Neural progenitor cell (in vitro differentiated cells): ENCODE results near the gene SNRNP70. TPM values are rescaled to one million over a fixed set of nuclear protein-coding genes. Genes with fewer than 3 reads are reported as not detected.

Source experiments
- DNase-seq: peaks from one replicate; pipeline ENCODE4 v3.0.0-alpha.2; 2016; ENCODE audit warnings: low spot score
- H2AFZ ChIP-seq: fragments of 200-600 bp; sonication (generic); replicated peaks from 2 replicates; pipeline ENCODE4 v1.6.1; 2016; ENCODE audit warnings: antibody characterized with exemption
- H3F3A ChIP-seq: fragments of 200-600 bp; sonication (generic); 2 replicates; pipeline ENCODE4 v1.6.1; 2016; ENCODE audit warnings: antibody characterized with exemption, low read depth
- H3K27ac ChIP-seq: fragments of 200-600 bp; sonication (generic); 2 replicates; pipeline ENCODE4 v1.5.1; 2016; ENCODE audit warnings: mild to moderate bottlenecking
- H3K27me3 ChIP-seq: fragments of 200-600 bp; sonication (generic); 2 replicates; pipeline ENCODE4 v1.6.1; 2016; ENCODE audit warnings: mild to moderate bottlenecking, moderate library complexity
- H3K36me3 ChIP-seq: fragments of 200-600 bp; sonication (generic); 2 replicates; pipeline ENCODE4 v1.5.1; 2016
- H3K4me1 ChIP-seq: fragments of 200-600 bp; sonication (generic); 2 replicates; pipeline ENCODE4 v1.6.1; 2016; ENCODE audit warnings: mixed run types
- H3K4me2 ChIP-seq: fragments of 200-600 bp; sonication (generic); 2 replicates; pipeline ENCODE4 v1.6.1; 2016
- H3K4me3 ChIP-seq: fragments of 200-600 bp; sonication (generic); 2 replicates; pipeline ENCODE4 v1.5.1; 2016
- H3K79me2 ChIP-seq: fragments of 200-600 bp; sonication (generic); 2 replicates; pipeline ENCODE4 v1.6.1; 2016; ENCODE audit warnings: low read depth
- H3K9ac ChIP-seq: fragments of 200-600 bp; sonication (generic); 2 replicates; pipeline ENCODE4 v1.6.1; 2016
- H3K9me3 ChIP-seq: fragments of 200-600 bp; sonication (generic); 2 replicates; pipeline ENCODE4 v1.5.1; 2016; ENCODE audit warnings: low read depth
- H4K20me1 ChIP-seq: fragments of 200-600 bp; sonication (generic); 2 replicates; pipeline ENCODE4 v1.6.1; 2016; ENCODE audit warnings: low read depth
- H3K27ac Mint-ChIP-seq: 3 replicates; pipeline ENCODE4 v1.8.0; 2021; ENCODE audit warnings: mixed read lengths
- H3K27me3 Mint-ChIP-seq: 2 replicates; pipeline ENCODE4 v1.8.0; 2022; ENCODE audit warnings: low read depth, mild to moderate bottlenecking, inconsistent platforms, moderate library complexity, mixed read lengths; ENCODE audit not compliant: insufficient read depth
- H3K36me3 Mint-ChIP-seq: 3 replicates; pipeline ENCODE4 v1.8.0; 2021; ENCODE audit warnings: mixed read lengths
- H3K4me1 Mint-ChIP-seq: 3 replicates; pipeline ENCODE4 v1.8.0; 2021; ENCODE audit warnings: mixed read lengths
- H3K4me3 Mint-ChIP-seq: 3 replicates; pipeline ENCODE4 v1.8.0; 2021; ENCODE audit warnings: mild to moderate bottlenecking, moderate library complexity, mixed read lengths
- H3K9me3 Mint-ChIP-seq: 3 replicates; pipeline ENCODE4 v1.8.0; 2020; ENCODE audit warnings: mixed read lengths
- EZH2 ChIP-seq: fragments of 200-600 bp; sonication (generic); IDR thresholded peaks from 2 replicates; pipeline ENCODE4 v1.6.1; 2017; ENCODE audit warnings: antibody characterized with exemption, mild to moderate bottlenecking, moderate library complexity
- EZH2phosphoT487 ChIP-seq: fragments of 200-600 bp; sonication (generic); IDR thresholded peaks from 2 replicates; pipeline ENCODE4 v1.6.1; 2017; ENCODE audit warnings: antibody characterized with exemption
- total RNA-seq: library from RNA; depleted of rRNA; stranded (reverse); fragments of >200 nt; gene quantifications from 2 replicates; pipeline ENCODE4 v1.2.3, GENCODE V29; 2015; ENCODE audit warnings: low replicate concordance
- TF ChIP-seq, protein P1 (sequence below): fragments of 200-600 bp; sonication (generic); IDR thresholded peaks from 2 replicates; pipeline ENCODE4 v1.5.1; 2017; ENCODE audit warnings: antibody characterized with exemption, mild to moderate bottlenecking

Gene SNRNP70
- total RNA-seq, 1 donor from 2014 or later = 162 TPM

DNA sequence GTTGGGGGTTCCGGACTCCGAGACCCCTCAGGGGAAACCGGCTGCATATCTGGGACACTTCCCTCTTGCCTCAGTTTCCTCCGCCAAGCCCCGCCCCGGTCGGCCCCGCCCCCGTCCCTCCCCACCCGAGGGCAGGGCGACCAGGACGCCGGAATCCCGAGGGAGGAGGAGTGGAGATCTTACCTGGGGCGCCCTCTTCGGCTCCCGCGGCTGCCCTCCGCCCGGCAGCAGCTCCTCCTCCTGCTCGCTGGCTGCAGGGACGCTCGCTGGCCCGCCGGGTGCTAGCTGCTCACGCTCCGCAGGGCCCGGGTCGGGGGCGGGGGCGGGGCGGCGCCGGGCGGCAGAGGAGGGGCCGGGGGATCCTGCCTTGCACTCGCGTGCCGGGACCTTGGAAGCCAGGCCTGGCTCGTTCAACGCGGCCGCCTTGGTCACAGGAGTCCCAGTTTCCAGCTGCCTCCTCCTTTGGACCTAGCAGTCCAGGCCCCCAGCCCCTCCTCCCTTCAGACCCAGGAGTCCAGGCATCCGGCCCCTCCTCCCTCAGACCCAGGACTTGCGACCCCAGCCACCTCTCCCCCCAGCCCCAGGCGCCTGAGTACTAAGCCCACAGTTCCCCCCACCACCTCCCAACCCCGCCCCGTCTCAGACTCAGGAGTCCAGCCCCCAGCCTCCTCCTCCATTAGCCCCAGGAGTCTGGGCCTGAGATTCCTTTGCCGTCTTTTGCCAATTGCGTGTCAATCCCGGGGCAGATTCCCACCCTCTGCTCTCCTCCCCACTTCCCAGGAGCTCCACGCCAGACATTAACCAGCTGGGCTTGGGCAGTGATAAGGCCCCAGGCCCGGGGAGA is 20.3 kb upstream of the SNRNP70 start, which contains the start of gene NTF4:
TSS of gene NTF4 (minus strand) at position 51 of the 844 bp plus-strand sequence. CDS start 2,821 bp downstream, outside the sequence.
- peaks cover 27% of the 10 kb centered on the region for H3K27me3 Mint-ChIP-seq
- H3K4me2 ChIP-seq = peak within 1 kb of the TSS; percentile 77
- H3K9me3 ChIP-seq = no peaks in the 10 kb centered on the region
- H3K36me3 Mint-ChIP-seq = peaks cover 3% of the 10 kb centered on the region
- no peaks in the 10 kb centered on the region for H4K20me1 ChIP-seq
- H3K4me3 ChIP-seq = peak within 1 kb of the TSS; percentile 38
- peak; percentile 12 for TF ChIP-seq EZH2phosphoT487
- TF ChIP-seq, protein P1, sequence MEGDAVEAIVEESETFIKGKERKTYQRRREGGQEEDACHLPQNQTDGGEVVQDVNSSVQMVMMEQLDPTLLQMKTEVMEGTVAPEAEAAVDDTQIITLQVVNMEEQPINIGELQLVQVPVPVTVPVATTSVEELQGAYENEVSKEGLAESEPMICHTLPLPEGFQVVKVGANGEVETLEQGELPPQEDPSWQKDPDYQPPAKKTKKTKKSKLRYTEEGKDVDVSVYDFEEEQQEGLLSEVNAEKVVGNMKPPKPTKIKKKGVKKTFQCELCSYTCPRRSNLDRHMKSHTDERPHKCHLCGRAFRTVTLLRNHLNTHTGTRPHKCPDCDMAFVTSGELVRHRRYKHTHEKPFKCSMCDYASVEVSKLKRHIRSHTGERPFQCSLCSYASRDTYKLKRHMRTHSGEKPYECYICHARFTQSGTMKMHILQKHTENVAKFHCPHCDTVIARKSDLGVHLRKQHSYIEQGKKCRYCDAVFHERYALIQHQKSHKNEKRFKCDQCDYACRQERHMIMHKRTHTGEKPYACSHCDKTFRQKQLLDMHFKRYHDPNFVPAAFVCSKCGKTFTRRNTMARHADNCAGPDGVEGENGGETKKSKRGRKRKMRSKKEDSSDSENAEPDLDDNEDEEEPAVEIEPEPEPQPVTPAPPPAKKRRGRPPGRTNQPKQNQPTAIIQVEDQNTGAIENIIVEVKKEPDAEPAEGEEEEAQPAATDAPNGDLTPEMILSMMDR = no peak
- no peak within 1 kb of the TSS for H3K27ac Mint-ChIP-seq
- peaks cover 84% of the 10 kb centered on the region for H3K27me3 ChIP-seq
- no peak within 1 kb of the TSS for H3K9ac ChIP-seq
- H2AFZ ChIP-seq = peak within 1 kb of the TSS; percentile 61
- H3K79me2 ChIP-seq = no peaks in the 10 kb centered on the region
- DNase-seq = peak; percentile 88
- peaks cover 20% of the 10 kb centered on the region for H3F3A ChIP-seq
- H3K9me3 Mint-ChIP-seq = peaks cover 9% of the 10 kb centered on the region
- no peaks in the 10 kb centered on the region for H3K36me3 ChIP-seq
- no peak within 1 kb of the TSS for H3K27ac ChIP-seq
- H3K4me3 Mint-ChIP-seq = peak within 1 kb of the TSS; percentile 73
- peaks cover 19% of the 10 kb centered on the region for H3K4me1 ChIP-seq
- peaks cover 24% of the 10 kb centered on the region for H3K4me1 Mint-ChIP-seq

DNA sequence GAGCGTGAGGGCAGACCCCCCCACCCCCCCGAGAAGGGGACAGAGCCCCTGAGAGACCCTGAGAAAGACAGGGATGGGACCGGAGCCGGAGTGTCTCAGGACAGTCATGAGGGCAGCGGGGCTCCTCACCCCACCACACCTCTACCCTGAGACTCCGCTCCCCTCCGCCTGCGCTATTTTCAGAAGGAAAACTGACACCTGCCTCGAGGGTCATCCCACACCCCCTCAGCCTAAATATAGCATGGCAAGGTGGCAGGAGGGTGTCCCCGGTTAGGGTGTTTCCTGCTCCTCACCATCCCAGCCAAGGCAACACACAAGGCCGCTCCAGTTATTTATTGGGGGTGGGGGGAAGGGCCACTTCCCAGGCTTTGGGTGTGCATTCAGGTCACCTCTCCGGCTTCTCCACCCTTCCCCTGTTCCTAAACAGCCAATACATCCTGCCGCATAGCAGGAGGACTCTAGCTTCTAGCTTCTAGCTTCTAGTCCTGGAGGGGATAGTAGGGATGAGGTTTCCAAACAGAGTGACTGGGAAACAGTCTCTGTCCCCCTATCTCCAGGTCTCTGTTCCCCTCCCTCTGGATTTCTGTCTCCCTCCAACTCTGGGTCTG is 19.2 kb upstream of the SNRNP70 start:
- H3K27ac ChIP-seq = no peak overlapping the region
- H2AFZ ChIP-seq = no peak overlapping the region
- Mint-ChIP-seq H3K27ac (no peak overlapping the region), H3K4me3 (peak overlapping the region; percentile 57), H3K4me1 (peaks cover 24% of the 10 kb centered on the region), H3K36me3 (peaks cover 9% of the 10 kb centered on the region), H3K9me3 (peaks cover 15% of the 10 kb centered on the region), H3K27me3 (peaks cover 35% of the 10 kb centered on the region)
- H3K4me3 ChIP-seq = no peak overlapping the region
- H3K79me2 ChIP-seq = no peaks in the 10 kb centered on the region
- H3K36me3 ChIP-seq = no peaks in the 10 kb centered on the region
- no peak for DNase-seq
- no peaks in the 10 kb centered on the region for H3K9me3 ChIP-seq
- H3K27me3 ChIP-seq = peaks cover 86% of the 10 kb centered on the region
- H3F3A ChIP-seq = peaks cover 20% of the 10 kb centered on the region
- peak overlapping the region; percentile 77 for H3K4me2 ChIP-seq
- H3K4me1 ChIP-seq = peaks cover 19% of the 10 kb centered on the region
- H4K20me1 ChIP-seq = no peaks in the 10 kb centered on the region
- TF ChIP-seq EZH2 = no peak
- TF ChIP-seq, protein P1 = no peak
- no peak for TF ChIP-seq EZH2phosphoT487
- no peak overlapping the region for H3K9ac ChIP-seq

- TF ChIP-seq EZH2 (no peak), EZH2phosphoT487 (no peak)
- TF ChIP-seq, protein P1 = no peak
- no peak overlapping the region for H2AFZ ChIP-seq
- no peak overlapping the region for H3K27ac ChIP-seq
- Mint-ChIP-seq H3K27me3 (peaks cover 41% of the 10 kb centered on the region), H3K9me3 (peaks cover 15% of the 10 kb centered on the region), H3K4me3 (no peak overlapping the region), H3K4me1 (peaks cover 24% of the 10 kb centered on the region), H3K36me3 (peaks cover 9% of the 10 kb centered on the region), H3K27ac (no peak overlapping the region)
- no peaks in the 10 kb centered on the region for H3K9me3 ChIP-seq
- H3K4me3 ChIP-seq = no peak overlapping the region
- H4K20me1 ChIP-seq = no peaks in the 10 kb centered on the region
- peaks cover 19% of the 10 kb centered on the region for H3K4me1 ChIP-seq
- no peaks in the 10 kb centered on the region for H3K36me3 ChIP-seq
- peaks cover 97% of the 10 kb centered on the region for H3K27me3 ChIP-seq
- H3K4me2 ChIP-seq = no peak overlapping the region
- DNase-seq = no peak
- H3K79me2 ChIP-seq = no peaks in the 10 kb centered on the region
- H3F3A ChIP-seq = peaks cover 26% of the 10 kb centered on the region
- no peak overlapping the region for H3K9ac ChIP-seq
These were observed 17.7 kb upstream of the SNRNP70 start for GRCh38 chr19:49067554-49067953.
